HL-60 (cell line): ENCODE measurements around the gene S100P.

Experiments used
- GABPA ChIP-seq: IDR thresholded peaks from 2 replicates; pipeline ENCODE4 v1.6.1; 2012; ENCODE audit warnings: low read depth
- POLR2AphosphoS5 ChIP-seq: IDR thresholded peaks from 2 replicates; pipeline ENCODE4 v1.6.1; 2012; ENCODE audit warnings: low read depth
- TF ChIP-seq, protein P1 (sequence below): IDR thresholded peaks from one replicate; pipeline ENCODE4 v1.5.1; 2011; ENCODE audit warnings: low read length, control low read depth, inconsistent platforms; ENCODE audit not compliant: insufficient read depth
- TF ChIP-seq, protein P2 (sequence below): IDR thresholded peaks from 2 replicates; pipeline ENCODE4 v1.6.1; 2012; ENCODE audit warnings: low read depth; ENCODE audit not compliant: insufficient replicate concordance

DNA sequence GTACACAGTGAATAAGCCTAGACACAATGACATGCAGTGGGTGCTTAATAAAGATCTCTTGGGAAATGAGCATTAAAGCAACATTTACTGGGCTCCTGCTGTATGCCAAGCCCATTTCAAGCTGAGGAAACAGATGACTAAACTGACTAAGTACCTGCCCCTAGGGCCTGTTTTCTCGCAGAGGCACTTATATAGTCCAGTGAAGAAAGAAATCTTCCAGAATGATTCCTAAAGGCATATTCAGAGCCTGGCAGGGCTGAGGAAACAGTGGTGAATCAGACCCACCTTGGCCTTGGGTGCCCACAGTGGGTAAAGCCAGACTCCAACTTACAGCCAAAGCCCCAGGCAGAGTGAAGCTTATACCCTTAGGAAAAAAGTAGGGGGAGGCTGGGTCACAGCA is 22.0 kb upstream of the S100P start:
- TF ChIP-seq GABPA: no peak
- TF ChIP-seq, protein P1, sequence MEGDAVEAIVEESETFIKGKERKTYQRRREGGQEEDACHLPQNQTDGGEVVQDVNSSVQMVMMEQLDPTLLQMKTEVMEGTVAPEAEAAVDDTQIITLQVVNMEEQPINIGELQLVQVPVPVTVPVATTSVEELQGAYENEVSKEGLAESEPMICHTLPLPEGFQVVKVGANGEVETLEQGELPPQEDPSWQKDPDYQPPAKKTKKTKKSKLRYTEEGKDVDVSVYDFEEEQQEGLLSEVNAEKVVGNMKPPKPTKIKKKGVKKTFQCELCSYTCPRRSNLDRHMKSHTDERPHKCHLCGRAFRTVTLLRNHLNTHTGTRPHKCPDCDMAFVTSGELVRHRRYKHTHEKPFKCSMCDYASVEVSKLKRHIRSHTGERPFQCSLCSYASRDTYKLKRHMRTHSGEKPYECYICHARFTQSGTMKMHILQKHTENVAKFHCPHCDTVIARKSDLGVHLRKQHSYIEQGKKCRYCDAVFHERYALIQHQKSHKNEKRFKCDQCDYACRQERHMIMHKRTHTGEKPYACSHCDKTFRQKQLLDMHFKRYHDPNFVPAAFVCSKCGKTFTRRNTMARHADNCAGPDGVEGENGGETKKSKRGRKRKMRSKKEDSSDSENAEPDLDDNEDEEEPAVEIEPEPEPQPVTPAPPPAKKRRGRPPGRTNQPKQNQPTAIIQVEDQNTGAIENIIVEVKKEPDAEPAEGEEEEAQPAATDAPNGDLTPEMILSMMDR: no peak
- TF ChIP-seq POLR2AphosphoS5: no peak
- TF ChIP-seq, protein P2, sequence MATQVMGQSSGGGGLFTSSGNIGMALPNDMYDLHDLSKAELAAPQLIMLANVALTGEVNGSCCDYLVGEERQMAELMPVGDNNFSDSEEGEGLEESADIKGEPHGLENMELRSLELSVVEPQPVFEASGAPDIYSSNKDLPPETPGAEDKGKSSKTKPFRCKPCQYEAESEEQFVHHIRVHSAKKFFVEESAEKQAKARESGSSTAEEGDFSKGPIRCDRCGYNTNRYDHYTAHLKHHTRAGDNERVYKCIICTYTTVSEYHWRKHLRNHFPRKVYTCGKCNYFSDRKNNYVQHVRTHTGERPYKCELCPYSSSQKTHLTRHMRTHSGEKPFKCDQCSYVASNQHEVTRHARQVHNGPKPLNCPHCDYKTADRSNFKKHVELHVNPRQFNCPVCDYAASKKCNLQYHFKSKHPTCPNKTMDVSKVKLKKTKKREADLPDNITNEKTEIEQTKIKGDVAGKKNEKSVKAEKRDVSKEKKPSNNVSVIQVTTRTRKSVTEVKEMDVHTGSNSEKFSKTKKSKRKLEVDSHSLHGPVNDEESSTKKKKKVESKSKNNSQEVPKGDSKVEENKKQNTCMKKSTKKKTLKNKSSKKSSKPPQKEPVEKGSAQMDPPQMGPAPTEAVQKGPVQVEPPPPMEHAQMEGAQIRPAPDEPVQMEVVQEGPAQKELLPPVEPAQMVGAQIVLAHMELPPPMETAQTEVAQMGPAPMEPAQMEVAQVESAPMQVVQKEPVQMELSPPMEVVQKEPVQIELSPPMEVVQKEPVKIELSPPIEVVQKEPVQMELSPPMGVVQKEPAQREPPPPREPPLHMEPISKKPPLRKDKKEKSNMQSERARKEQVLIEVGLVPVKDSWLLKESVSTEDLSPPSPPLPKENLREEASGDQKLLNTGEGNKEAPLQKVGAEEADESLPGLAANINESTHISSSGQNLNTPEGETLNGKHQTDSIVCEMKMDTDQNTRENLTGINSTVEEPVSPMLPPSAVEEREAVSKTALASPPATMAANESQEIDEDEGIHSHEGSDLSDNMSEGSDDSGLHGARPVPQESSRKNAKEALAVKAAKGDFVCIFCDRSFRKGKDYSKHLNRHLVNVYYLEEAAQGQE: no peak
